Activated CD8-positive, alpha-beta memory T cell treated with anti-CD3 and anti-CD28 coated beads for 24 hours (primary cell): ENCODE results near the gene SPDYE4.

Experiments used
- DNase-seq: peaks from one replicate; pipeline ENCODE4 v3.0.0-alpha.2; 2020

The SPDYE4 gene, protein sequence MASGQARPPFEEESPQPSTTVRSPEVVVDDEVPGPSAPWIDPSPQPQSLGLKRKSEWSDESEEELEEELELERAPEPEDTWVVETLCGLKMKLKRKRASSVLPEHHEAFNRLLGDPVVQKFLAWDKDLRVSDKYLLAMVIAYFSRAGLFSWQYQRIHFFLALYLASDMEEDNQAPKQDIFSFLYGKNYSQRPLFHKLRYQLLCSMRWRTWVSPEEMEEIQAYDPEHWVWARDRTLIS

GRCh38 chr17:8758137-8758596 lies at the start of gene SPDYE4:
SPDYE4 (minus strand) TSS chr17:8758546; CDS start chr17:8758382, 164 bp downstream.
- DNase-seq = no peak

- DNase-seq = peak; percentile 52
These were observed 48.7 kb upstream of the SPDYE4 start for GRCh38 chr17:8806926-8807550.

DNA sequence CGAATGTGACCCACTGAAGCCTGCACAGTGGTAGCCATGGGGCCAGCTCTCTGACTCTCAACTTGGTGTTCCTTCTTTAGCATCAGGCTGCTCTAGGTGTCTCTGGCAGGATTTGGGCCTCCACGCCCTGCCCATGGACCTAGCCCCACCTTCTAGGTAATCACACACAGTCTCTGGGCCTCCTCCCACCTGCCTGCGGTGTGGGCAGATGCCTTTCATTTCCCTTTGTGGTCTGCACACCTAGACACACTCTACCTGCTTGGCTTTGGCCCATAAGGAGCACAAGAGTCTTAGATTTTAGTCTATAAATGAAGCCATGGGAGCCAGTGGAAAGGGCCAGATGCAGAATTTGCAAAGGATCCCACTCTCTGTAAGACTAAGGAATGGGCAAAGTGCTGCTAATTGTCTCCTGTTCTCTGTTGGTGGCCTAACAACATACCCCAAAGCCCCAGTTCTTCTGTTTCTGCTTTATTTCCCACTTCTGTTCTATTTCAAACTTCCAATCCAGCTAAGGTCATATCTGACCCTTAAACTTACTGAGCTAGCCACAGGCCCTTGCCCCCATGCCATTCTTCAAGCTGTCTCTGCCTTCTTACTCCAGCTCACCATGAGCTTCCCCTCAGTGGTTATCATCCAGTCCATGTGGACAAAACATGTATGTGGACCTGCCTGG lies 48.0 kb upstream of the SPDYE4 start:
- DNase-seq = peak; percentile 42

GRCh38 chr17:8805396-8805795 lies 47.0 kb upstream of the SPDYE4 start:
- DNase-seq = peak; percentile 40

GRCh38 chr17:8803531-8804420 lies 45.4 kb upstream of the SPDYE4 start:
- DNase-seq = peak; percentile 42

DNA sequence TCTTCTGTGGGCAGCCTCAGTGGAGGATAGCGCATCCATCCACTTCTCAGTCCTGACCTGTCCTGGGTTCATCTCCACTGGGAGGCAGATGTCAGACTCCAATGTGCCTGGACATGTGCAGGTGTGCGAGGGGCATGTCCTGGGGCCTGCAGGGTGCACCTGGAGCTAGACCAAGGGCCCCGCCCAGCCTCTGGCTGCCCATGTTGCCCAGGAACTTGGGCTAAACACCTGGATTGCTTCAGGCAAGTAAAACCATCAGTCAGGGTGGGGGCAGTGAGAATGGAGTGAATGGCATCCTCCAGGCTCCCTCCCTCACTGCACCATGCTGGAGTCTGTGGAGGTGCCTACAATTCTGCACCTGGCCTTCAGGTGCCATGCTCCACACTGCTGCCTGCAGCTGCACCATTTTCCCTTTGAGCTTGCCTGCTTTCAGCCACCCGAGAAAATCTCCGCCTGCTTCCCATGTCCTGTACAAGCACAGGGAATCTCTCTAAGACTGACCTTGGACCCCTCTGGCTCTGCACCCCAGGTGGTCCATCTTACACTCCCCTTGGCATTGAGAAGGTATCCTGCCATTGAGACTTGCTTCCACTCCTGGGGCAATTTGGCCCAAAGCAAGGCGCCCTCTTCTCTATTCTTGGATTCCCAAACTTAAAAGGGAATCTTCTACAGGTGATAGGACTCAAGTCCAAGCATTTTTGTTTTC lies 42.9 kb upstream of the SPDYE4 start:
- peak; percentile 41 for DNase-seq

DNA sequence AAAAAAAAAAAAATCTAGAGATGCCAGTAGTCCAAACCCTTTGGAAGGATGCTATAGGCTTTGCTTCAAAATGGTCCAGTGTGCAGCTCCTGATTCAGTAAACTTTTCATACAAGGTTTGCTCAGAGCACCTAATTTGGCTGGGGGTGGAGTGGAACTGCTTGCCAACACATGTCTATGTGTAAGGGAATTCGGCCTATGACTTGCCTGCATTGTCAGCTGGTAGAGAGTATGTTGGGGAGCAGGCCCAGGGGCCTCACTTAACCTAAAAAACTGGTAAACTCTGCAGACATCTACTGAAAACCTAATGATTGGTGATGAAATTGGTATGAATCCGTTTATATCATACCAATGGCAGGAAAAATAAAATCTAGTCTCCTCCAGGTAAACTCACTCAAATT lies 42.3 kb upstream of the SPDYE4 start:
- DNase-seq = no peak

GRCh38 chr17:8799570-8800212 lies 41.3 kb upstream of the SPDYE4 start:
- peak; percentile 28 for DNase-seq

DNA sequence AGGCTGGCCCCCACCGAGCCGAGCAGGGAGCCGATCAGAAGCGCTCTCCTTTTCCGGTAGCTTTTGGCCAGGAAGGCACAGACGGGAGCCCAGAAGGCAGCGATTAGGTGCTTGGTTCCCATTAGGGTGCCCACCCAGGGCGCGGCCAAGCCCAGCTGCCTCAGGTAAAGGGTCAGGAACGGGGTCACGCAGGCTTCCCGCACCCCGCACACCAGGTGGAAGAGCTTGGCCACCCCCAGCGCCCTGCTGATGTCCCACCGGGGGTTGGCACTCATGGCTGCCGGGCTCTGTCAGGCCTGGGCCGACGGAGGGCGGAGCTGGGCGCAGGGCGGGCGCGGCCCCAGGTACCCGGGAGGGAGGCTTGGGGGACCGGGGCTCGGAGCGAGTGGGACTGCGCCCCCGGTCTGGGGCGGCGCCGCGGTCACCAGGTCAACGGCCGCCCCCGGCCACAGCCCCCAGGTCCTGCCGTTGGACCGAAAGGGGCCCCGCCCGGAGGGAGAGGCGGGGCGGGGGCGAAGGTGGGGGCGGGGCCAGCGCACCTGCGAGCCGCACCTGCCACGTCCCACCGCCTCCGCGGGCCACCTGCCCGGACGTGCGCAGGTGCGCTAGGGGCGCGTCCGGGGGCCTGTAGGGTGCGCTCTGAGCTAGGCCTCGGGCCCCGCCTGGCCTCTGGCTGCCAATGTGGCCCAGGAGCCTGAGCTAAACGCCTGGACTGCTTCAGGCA lies 40.7 kb upstream of the SPDYE4 start, which contains the start of gene MFSD6L:
Gene MFSD6L (minus strand): TSS at position 520 of the 724 bp plus-strand sequence. CDS start 245 bp downstream, at position 275.
- peak; percentile 49 for DNase-seq

DNA sequence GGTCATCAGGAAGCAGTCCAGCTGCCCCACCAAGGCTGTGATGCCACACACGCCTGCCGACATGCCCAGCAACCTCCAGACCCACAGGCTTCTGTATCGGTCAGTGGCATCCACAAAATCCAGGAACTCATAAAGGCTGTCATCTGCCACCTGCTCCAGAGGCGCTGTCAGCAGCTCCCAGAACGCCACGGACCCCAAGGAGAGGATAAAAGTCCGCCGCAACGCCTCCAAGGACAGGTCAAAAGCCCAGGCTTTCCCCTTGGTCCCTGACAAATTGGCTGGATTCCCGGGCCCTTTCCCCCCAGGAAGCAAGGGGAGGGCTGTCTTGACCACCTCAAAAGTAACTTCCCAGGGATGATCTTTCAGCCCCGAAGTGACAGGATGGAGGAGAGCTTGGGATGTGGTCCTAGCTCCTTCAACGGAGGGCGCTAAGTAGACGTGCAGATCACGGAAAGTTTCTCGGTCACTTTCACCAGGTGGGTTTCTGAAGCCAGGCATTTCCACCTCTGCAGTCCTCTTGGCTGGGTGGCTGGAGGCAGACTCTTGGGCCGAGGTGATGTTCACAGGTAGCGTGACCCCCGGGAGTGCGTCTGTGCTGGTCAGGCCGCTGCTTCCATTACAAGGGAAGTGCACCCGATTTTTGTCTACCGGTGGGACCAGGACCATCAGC lies 40.0 kb upstream of the SPDYE4 start:
- DNase-seq = peak; percentile 49

- DNase-seq = peak; percentile 35
These were observed 39.4 kb upstream of the SPDYE4 start for GRCh38 chr17:8797621-8798175.

- no peak for DNase-seq
These were observed 36.3 kb upstream of the SPDYE4 start for GRCh38 chr17:8794636-8795035.

GRCh38 chr17:8793649-8794048 lies 35.3 kb upstream of the SPDYE4 start:
- no peak for DNase-seq

- DNase-seq = no peak
These were observed 34.3 kb upstream of the SPDYE4 start for GRCh38 chr17:8792646-8793045.

DNA sequence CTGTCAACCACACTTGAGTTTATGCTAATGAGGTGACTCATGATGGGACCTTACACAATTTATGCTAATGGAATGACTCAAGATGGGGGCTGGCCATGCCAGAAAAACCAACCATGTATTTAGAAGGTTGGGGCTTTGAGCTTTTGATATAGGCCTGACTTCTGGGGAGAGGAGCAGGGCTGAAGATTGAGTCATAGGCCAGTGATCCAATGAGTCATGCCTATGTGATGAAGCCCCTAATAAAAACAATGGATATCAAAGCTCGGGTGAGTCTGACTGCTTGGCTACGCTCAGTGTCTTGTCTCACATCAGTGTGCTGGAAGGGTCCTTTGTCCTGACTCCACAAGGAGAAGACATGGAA lies 33.5 kb upstream of the SPDYE4 start:
- peak; percentile 17 for DNase-seq

DNA sequence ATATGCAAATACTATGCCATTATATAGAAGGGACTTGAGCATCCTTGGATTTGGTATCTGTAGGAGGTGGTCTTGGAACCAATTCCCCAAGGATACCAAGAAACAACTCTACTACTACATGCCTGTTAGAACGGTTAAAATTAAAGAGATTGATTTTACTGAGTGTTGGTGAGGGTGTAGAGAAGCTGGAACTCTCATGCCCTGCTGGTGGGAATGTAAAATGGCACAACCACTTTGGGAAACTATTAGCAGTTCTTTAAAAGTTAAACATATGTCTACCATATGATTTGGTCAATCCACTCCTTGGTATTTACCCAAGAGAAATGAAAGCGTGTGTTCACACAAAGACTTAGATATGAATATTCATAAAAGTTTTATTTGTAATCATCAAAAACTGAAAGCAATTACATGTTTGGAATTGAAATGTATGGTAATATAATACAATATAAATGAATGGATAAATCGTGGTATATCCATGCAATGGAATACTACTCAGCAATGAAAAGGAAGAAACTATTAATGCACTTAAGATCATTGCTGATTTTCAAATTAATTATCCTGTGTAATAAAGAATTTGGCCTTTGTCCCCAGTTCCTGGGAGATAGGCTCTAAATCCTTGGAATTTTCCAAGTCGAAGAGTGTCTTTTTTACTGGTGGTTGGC lies 33.0 kb upstream of the SPDYE4 start:
- DNase-seq = no peak

- DNase-seq = peak; percentile 30
These were observed 31.4 kb upstream of the SPDYE4 start for GRCh38 chr17:8789743-8790142.

DNA sequence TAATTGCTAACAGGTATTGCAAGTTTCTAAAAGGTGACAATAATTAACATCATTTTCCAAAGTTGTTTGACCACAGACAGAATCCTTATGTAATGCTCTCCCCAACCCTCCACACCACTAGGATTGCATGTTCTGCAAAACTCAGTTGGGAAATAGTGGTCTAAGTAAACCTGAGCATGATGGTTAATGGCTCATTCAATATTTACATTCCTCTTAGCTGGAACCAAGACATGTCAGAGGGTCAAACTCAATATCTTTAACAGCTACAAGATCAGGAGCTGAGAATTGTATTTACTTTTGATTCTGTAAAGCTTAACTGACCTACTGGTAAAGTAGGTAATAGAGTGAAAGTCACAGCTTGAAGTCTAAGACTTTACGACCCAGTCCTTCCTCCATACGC lies 30.7 kb upstream of the SPDYE4 start:
- DNase-seq = no peak
